PC-9 (cell line): ENCODE data around the gene CDON. TPM values are rescaled to one million over a fixed set of nuclear protein-coding genes. Genes with fewer than 3 reads are reported as not detected.

ENCODE experiments used
- BruUV-seq: library from RNA; stranded (reverse); fragments of 400-500 nt; replicated peaks from 2 replicates; lab custom pipeline; 2021; lab: Mats Ljungman, UMichigan
- CTCF ChIA-PET: fragments of 300-600 bp; sonication (Branson Sonifier 250); formaldehyde crosslinking; loops from one replicate; lab custom pipeline; 2022; ENCODE audit warnings: antibody characterized with exemption; lab: Charles Lee
- POLR2A ChIA-PET: fragments of 300-600 bp; sonication (Branson Sonifier 250); formaldehyde crosslinking; loops from one replicate; lab custom pipeline; 2022; ENCODE audit warnings: antibody characterized with exemption; ENCODE audit not compliant: unreplicated experiment; lab: Charles Lee
- DNase-seq, 2 experiments: peaks; one replicate each; pipeline versions ENCODE4 v3.0.0 to v3.0.0-alpha.2; 2015 to 2022; ENCODE audit warnings: mixed read lengths in 1 of 2
- H2AFZ ChIP-seq: fragments of 200-600 bp; sonication (generic); 2 replicates; pipeline ENCODE4 v1.8.1; 2017; ENCODE audit warnings: antibody characterized with exemption
- H3F3A ChIP-seq: fragments of 200-600 bp; sonication (generic); 2 replicates; pipeline ENCODE4 v1.8.1; 2017; ENCODE audit warnings: antibody characterized with exemption, mild to moderate bottlenecking, low read depth; ENCODE audit not compliant: insufficient read depth
- H3K27ac ChIP-seq: fragments of 200-600 bp; sonication (generic); 2 replicates; pipeline ENCODE4 v1.6.1; 2016; ENCODE audit warnings: mixed run types
- H3K27me3 ChIP-seq: fragments of 200-600 bp; sonication (generic); 2 replicates; pipeline ENCODE4 v1.6.1; 2016; ENCODE audit warnings: low read depth, mixed run types; ENCODE audit not compliant: insufficient read depth
- H3K36me3 ChIP-seq: fragments of 200-600 bp; sonication (generic); 2 replicates; pipeline ENCODE4 v1.6.1; 2016; ENCODE audit warnings: low read depth, mixed run types
- H3K4me1 ChIP-seq: fragments of 200-600 bp; sonication (generic); replicated peaks from 2 replicates; pipeline ENCODE4 v1.6.1; 2016; ENCODE audit warnings: mixed run types; ENCODE audit not compliant: insufficient read depth
- H3K4me2 ChIP-seq: fragments of 200-600 bp; sonication (generic); 2 replicates; pipeline ENCODE4 v1.6.1; 2017; ENCODE audit warnings: mixed run types
- H3K4me3 ChIP-seq: fragments of 200-600 bp; sonication (generic); 2 replicates; pipeline ENCODE4 v1.6.1; 2016; ENCODE audit warnings: mixed run types
- H3K79me2 ChIP-seq: fragments of 200-600 bp; sonication (generic); 2 replicates; pipeline ENCODE4 v1.6.1; 2017; ENCODE audit warnings: low read depth, mixed run types
- H3K9me2 ChIP-seq: fragments of 200-600 bp; sonication (generic); 2 replicates; pipeline ENCODE4 v1.8.1; 2017; ENCODE audit warnings: mild to moderate bottlenecking; ENCODE audit not compliant: insufficient read depth
- H3K9me3 ChIP-seq: fragments of 200-600 bp; sonication (generic); 2 replicates; pipeline ENCODE4 v1.8.1; 2016; ENCODE audit warnings: low read depth; ENCODE audit not compliant: insufficient read depth
- H4K20me1 ChIP-seq: fragments of 200-600 bp; sonication (generic); 2 replicates; pipeline ENCODE4 v1.8.1; 2017; ENCODE audit not compliant: insufficient read depth
- EZH2 ChIP-seq: fragments of 200-600 bp; sonication (generic); IDR thresholded peaks from 2 replicates; pipeline ENCODE4 v1.8.0; 2017; ENCODE audit warnings: antibody characterized with exemption, low read depth
- intact Hi-C: fragments of 100-400 bp; cut with micrococcal nuclease; formaldehyde crosslinking; loops from one replicate; pipeline ENCODE4 v1.10.0; 2022; ENCODE audit not compliant: unreplicated experiment
- total RNA-seq: library from RNA; stranded (reverse); gene quantifications from 2 replicates; pipeline ENCODE4 v1.2.3, GENCODE V29; 2021
- TF ChIP-seq, protein P1 (sequence below): fragments of 200-600 bp; sonication (generic); conservative IDR thresholded peaks from 2 replicates; pipeline ENCODE4 v1.6.1; 2017; ENCODE audit warnings: mixed run types, antibody characterized with exemption, mild to moderate bottlenecking, moderate library complexity

CDON gene
- total RNA-seq, 1 experiment from 2014 or later, result 10.0 TPM

DNA sequence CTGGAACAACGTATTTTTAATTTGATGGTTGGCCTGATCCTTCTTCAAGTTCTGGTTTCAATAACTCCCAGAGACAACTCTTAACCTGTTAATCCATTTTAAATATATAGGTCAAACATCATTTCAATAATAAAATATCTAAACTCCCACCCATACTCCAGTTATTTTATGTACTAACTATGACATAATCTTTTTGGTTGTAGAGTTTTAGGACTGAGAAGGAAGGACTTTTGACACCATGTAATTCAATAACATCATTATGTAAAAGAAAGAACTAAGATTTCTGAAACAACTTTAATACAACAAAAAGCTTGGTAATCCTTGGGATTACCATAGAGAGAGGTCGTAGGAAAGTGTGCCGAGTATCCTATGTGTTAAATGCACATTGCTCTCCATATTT lies 85.3 kb downstream of the CDON start:
- Histone ChIP-seq H4K20me1 (no peaks in the 10 kb centered on the region), H3K36me3 (no peaks in the 10 kb centered on the region), H3K9me2 (no peaks in the 10 kb centered on the region), H2AFZ (no peak overlapping the region), H3K4me3 (no peak overlapping the region), H3F3A (no peaks in the 10 kb centered on the region), H3K79me2 (no peaks in the 10 kb centered on the region), H3K27ac (no peak overlapping the region), H3K4me1 (no peaks in the 10 kb centered on the region), H3K27me3 (no peaks in the 10 kb centered on the region), H3K4me2 (no peak overlapping the region), H3K9me3 (no peaks in the 10 kb centered on the region)
- DNase-seq, result no peak
- TF ChIP-seq, protein P1, sequence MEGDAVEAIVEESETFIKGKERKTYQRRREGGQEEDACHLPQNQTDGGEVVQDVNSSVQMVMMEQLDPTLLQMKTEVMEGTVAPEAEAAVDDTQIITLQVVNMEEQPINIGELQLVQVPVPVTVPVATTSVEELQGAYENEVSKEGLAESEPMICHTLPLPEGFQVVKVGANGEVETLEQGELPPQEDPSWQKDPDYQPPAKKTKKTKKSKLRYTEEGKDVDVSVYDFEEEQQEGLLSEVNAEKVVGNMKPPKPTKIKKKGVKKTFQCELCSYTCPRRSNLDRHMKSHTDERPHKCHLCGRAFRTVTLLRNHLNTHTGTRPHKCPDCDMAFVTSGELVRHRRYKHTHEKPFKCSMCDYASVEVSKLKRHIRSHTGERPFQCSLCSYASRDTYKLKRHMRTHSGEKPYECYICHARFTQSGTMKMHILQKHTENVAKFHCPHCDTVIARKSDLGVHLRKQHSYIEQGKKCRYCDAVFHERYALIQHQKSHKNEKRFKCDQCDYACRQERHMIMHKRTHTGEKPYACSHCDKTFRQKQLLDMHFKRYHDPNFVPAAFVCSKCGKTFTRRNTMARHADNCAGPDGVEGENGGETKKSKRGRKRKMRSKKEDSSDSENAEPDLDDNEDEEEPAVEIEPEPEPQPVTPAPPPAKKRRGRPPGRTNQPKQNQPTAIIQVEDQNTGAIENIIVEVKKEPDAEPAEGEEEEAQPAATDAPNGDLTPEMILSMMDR, result no peak
- TF ChIP-seq EZH2, result no peak
- ChIA-PET CTCF (no interaction called here), POLR2A (no interaction called here)
- BruUV-seq, result no TSS peak
- intact Hi-C loops, result no loop called here

- POLR2A ChIA-PET, result no interaction called here
- H3K4me2 ChIP-seq, result no peak overlapping the region
- no peaks in the 10 kb centered on the region for H3K79me2 ChIP-seq
- DNase-seq, result no peak
- intact Hi-C loops, result no loop called here
- no peaks in the 10 kb centered on the region for H3K9me2 ChIP-seq
- H3K9me3 ChIP-seq, result no peaks in the 10 kb centered on the region
- H3K27me3 ChIP-seq, result no peaks in the 10 kb centered on the region
- H2AFZ ChIP-seq, result no peak overlapping the region
- no peaks in the 10 kb centered on the region for H4K20me1 ChIP-seq
- CTCF ChIA-PET, result no interaction called here
- no peak overlapping the region for H3K27ac ChIP-seq
- no peaks in the 10 kb centered on the region for H3K36me3 ChIP-seq
- H3F3A ChIP-seq, result no peaks in the 10 kb centered on the region
- TF ChIP-seq, protein P1, result no peak
- TF ChIP-seq EZH2, result no peak
- no TSS peak for BruUV-seq
- H3K4me1 ChIP-seq, result no peaks in the 10 kb centered on the region
- no peak overlapping the region for H3K4me3 ChIP-seq
These were observed 86.5 kb downstream of the CDON start for GRCh38 chr11:125976156-125976555.

- TF ChIP-seq, protein P1, result no peak
- no peak for TF ChIP-seq EZH2
- ChIA-PET POLR2A (no interaction called here), CTCF (no interaction called here)
- intact Hi-C loops, result no loop called here
- Histone ChIP-seq H3K4me3 (no peak overlapping the region), H3F3A (no peaks in the 10 kb centered on the region), H3K36me3 (no peaks in the 10 kb centered on the region), H3K9me3 (no peaks in the 10 kb centered on the region), H3K4me1 (no peaks in the 10 kb centered on the region), H3K9me2 (no peaks in the 10 kb centered on the region), H3K27me3 (no peaks in the 10 kb centered on the region), H4K20me1 (no peaks in the 10 kb centered on the region), H2AFZ (no peak overlapping the region), H3K4me2 (no peak overlapping the region), H3K79me2 (no peaks in the 10 kb centered on the region), H3K27ac (no peak overlapping the region)
- no peak for DNase-seq
- BruUV-seq, result no TSS peak
These were observed 87.0 kb downstream of the CDON start for GRCh38 chr11:125975634-125976033.
